Activated CD8-positive, alpha-beta T cell treated with anti-CD3 and anti-CD28 coated beads for 36 hours (primary cell): ENCODE measurements around the gene CHST11. TPM values are rescaled to one million over a fixed set of nuclear protein-coding genes. Genes with fewer than 3 reads are reported as not detected.
"Not testable (repeated sequence)": the region's sequence is repeated elsewhere in the genome, so short reads cannot be mapped to it uniquely, and the experiment has no call there.

ENCODE experiments used
- ATAC-seq: fragments of 200-7000 bp; cut with Tn5 transposase; one replicate; pipeline ENCODE4 v1.10.0; 2021; ENCODE audit warnings: mild to moderate bottlenecking, moderate library complexity
- CTCF ChIA-PET: fragments of 350-600 bp; sonication (Branson Sonifier 250); formaldehyde crosslinking; loops from one replicate; lab custom pipeline; 2021; ENCODE audit warnings: antibody characterized with exemption; lab: Charles Lee
- POLR2A ChIA-PET: fragments of 350-600 bp; sonication (Branson Sonifier 250); formaldehyde crosslinking; loops from one replicate; lab custom pipeline; 2021; ENCODE audit warnings: antibody characterized with exemption; lab: Charles Lee
- DNase-seq: peaks from one replicate; pipeline ENCODE4 v3.0.0-alpha.2; 2020
- H3K27ac Mint-ChIP-seq: one replicate; pipeline ENCODE4 v1.8.0; 2021; ENCODE audit warnings: mild to moderate bottlenecking, mixed read lengths
- H3K27me3 Mint-ChIP-seq: one replicate; pipeline ENCODE4 v1.8.0; 2021; ENCODE audit warnings: mixed read lengths
- H3K36me3 Mint-ChIP-seq: one replicate; pipeline ENCODE4 v1.8.0; 2021; ENCODE audit warnings: low read depth, mixed read lengths
- H3K4me1 Mint-ChIP-seq: one replicate; pipeline ENCODE4 v1.8.0; 2021; ENCODE audit warnings: low read depth, mixed read lengths
- H3K4me3 Mint-ChIP-seq: one replicate; pipeline ENCODE4 v1.8.0; 2021; ENCODE audit warnings: mild to moderate bottlenecking, moderate library complexity, mixed read lengths
- H3K9me3 Mint-ChIP-seq: one replicate; pipeline ENCODE4 v1.8.0; 2021; ENCODE audit warnings: mixed read lengths
- CTCF ChIP-seq: fragments of 200-600 bp; IDR thresholded peaks from one replicate; pipeline ENCODE4 v1.8.0; 2022; ENCODE audit warnings: antibody characterized with exemption, mild to moderate bottlenecking
- intact Hi-C: fragments of 100-400 bp; cut with micrococcal nuclease; formaldehyde crosslinking; loops from one replicate; pipeline ENCODE4 v1.10.0; 2022
- total RNA-seq, 2 experiments: library from RNA; stranded (reverse); gene quantifications; one replicate each; pipeline ENCODE4 v1.2.3, GENCODE V29; 2021

The CHST11 gene
- total RNA-seq, 2 experiments from 2014 or later, result 30.9 to 33.9 TPM

GRCh38 chr12:104524034-104524832 lies 67.5 kb downstream of the CHST11 start:
- H3K27me3 Mint-ChIP-seq, result no peaks in the 10 kb centered on the region
- H3K4me3 Mint-ChIP-seq, result no peak overlapping the region
- ATAC-seq (no peak), DNase-seq (no peak)
- POLR2A ChIA-PET, result interaction anchor here (0.7 to 0.9 kb wide), 2 partner anchors 29 to 46 kb away, joined by 3 read pairs; no protein-coding TSS in a partner anchor
- peaks cover 70% of the 10 kb centered on the region for H3K4me1 Mint-ChIP-seq
- no peak overlapping the region for H3K27ac Mint-ChIP-seq
- CTCF ChIA-PET, result interaction anchor here (1.4 kb wide), 1 partner anchor 142 kb away, joined by 3 read pairs; no protein-coding TSS in a partner anchor
- H3K36me3 Mint-ChIP-seq, result peaks cover 5% of the 10 kb centered on the region
- no peaks in the 10 kb centered on the region for H3K9me3 Mint-ChIP-seq
- no peak for TF ChIP-seq CTCF
- intact Hi-C loops, result no loop called here

- DNase-seq (no peak), ATAC-seq (no peak)
- peaks cover 54% of the 10 kb centered on the region for H3K4me1 Mint-ChIP-seq
- intact Hi-C loops, result no loop called here
- TF ChIP-seq CTCF, result no peak
- CTCF ChIA-PET, result no interaction called here
- no peaks in the 10 kb centered on the region for H3K9me3 Mint-ChIP-seq
- POLR2A ChIA-PET, result interaction anchor here (0.6 kb wide), 1 partner anchor 123 kb away, joined by 4 read pairs; no protein-coding TSS in a partner anchor
- no peaks in the 10 kb centered on the region for H3K27me3 Mint-ChIP-seq
- H3K36me3 Mint-ChIP-seq, result peaks cover 5% of the 10 kb centered on the region
- H3K27ac Mint-ChIP-seq, result no peak overlapping the region
- no peak overlapping the region for H3K4me3 Mint-ChIP-seq
Measured at GRCh38 chr12:104526320-104526719, 69.6 kb downstream of the CHST11 start.

GRCh38 chr12:104526751-104527150 lies 70.0 kb downstream of the CHST11 start:
- Mint-ChIP-seq H3K36me3 (peaks cover 5% of the 10 kb centered on the region), H3K4me1 (peaks cover 57% of the 10 kb centered on the region)

GRCh38 chr12:104527653-104528052 lies 70.9 kb downstream of the CHST11 start:
- H3K4me3 Mint-ChIP-seq, intact Hi-C loops, DNase-seq, H3K27ac Mint-ChIP-seq, H3K9me3 Mint-ChIP-seq, H3K36me3 Mint-ChIP-seq, ATAC-seq, H3K27me3 Mint-ChIP-seq: not testable (repeated sequence)
- H3K4me1 Mint-ChIP-seq, result peaks cover 56% of the 10 kb centered on the region
- POLR2A ChIA-PET, result interaction anchor here (0.8 to 0.9 kb wide), 2 partner anchors 51 to 80 kb away, joined by 3 read pairs; no protein-coding TSS in a partner anchor
- CTCF ChIA-PET, result interaction anchor here (1.3 to 1.9 kb wide), 3 partner anchors 42 to 146 kb away, joined by 3 to 4 read pairs (median 4); no protein-coding TSS in a partner anchor

More at GRCh38 chr12:104526751-104527150, 70.0 kb downstream of the CHST11 start:
- H3K27ac Mint-ChIP-seq, result no peak overlapping the region
- TF ChIP-seq CTCF, result no peak
- H3K27me3 Mint-ChIP-seq, result no peaks in the 10 kb centered on the region
- no peaks in the 10 kb centered on the region for H3K9me3 Mint-ChIP-seq
- intact Hi-C loops, result no loop called here
- ChIA-PET CTCF (interaction anchor here (0.6 to 1.3 kb wide), 2 partner anchors 68 to 91 kb away, joined by 3 read pairs; no protein-coding TSS in a partner anchor), POLR2A (interaction anchor here (0.6 kb wide), 1 partner anchor 124 kb away, joined by 4 read pairs; no protein-coding TSS in a partner anchor)
- no peak for ATAC-seq
- H3K4me3 Mint-ChIP-seq, result no peak overlapping the region
- DNase-seq, result no peak

- DNase-seq (no peak), ATAC-seq (no peak)
- Mint-ChIP-seq H3K27me3 (no peaks in the 10 kb centered on the region), H3K36me3 (peaks cover 5% of the 10 kb centered on the region), H3K4me1 (peaks cover 54% of the 10 kb centered on the region), H3K27ac (no peak overlapping the region), H3K4me3 (no peak overlapping the region), H3K9me3 (no peaks in the 10 kb centered on the region)
- intact Hi-C loops, result no loop called here
- no peak for TF ChIP-seq CTCF
- POLR2A ChIA-PET, result interaction anchor here (1.0 kb wide), 1 partner anchor 9 kb away, joined by 5 read pairs; no protein-coding TSS in a partner anchor
- CTCF ChIA-PET, result interaction anchor here (1.0 to 1.9 kb wide), 4 partner anchors 20 to 148 kb away, joined by 3 to 4 read pairs (median 4); no protein-coding TSS in a partner anchor
Measured at GRCh38 chr12:104529130-104529874, 72.6 kb downstream of the CHST11 start.
